Measurements from ENCODE around the gene SLC38A11. TPM values are rescaled to one million over a fixed set of nuclear protein-coding genes. Genes with fewer than 3 reads are reported as not detected.

Gene SLC38A11
- total RNA-seq, 1 experiment from 2014 or later = 0.46 TPM

- TF ChIP-seq POLR2AphosphoS5 (IDR thresholded peaks at IDR 0.05; ENCODE audit: low read depth, low read length) = no peak
- no peak for TF ChIP-seq TCF7L2 (IDR thresholded peaks at IDR 0.05; ENCODE audit: low read depth, low read length)
- no peak for TF ChIP-seq CTCF (IDR thresholded peaks at IDR 0.05)
- no peak for TF ChIP-seq REST (IDR thresholded peaks at IDR 0.05; ENCODE audit: insufficient read depth in 1 of 2, low read depth in 2 of 2, low read length in 1 of 2)
- no peak for TF ChIP-seq SIN3A (IDR thresholded peaks at IDR 0.05; ENCODE audit: borderline replicate concordance, insufficient read depth, low read depth, low read length)
- CTCF ChIA-PET = no interaction called here
- no peak overlapping the region for H3K27ac ChIP-seq (ENCODE audit: low read length)
- H3K9me3 ChIP-seq (ENCODE audit: control insufficient read depth, insufficient read depth, low read depth, low read length) = no peaks in the 10 kb centered on the region
- in situ Hi-C loops (cut with HindIII; ENCODE audit: low pct_unique_long_range_greater_than_20kb, low sequenced_read_pairs) (no loop called here), intact Hi-C loops (cut with micrococcal nuclease; ENCODE audit: unreplicated experiment) (no loop called here)
- no peaks in the 10 kb centered on the region for H3K36me3 ChIP-seq (ENCODE audit: control insufficient read depth, insufficient read depth, low read length)
- H3K27me3 ChIP-seq (ENCODE audit: control insufficient read depth, insufficient read depth, low read length) = no peaks in the 10 kb centered on the region
- no peaks in the 10 kb centered on the region for H3K4me1 ChIP-seq (ENCODE audit: control insufficient read depth, insufficient read depth, low read length)
- BruUV-seq (replicated peaks) = no TSS peak
- ATAC-seq (no peak), DNase-seq (ENCODE audit: low read depth, low spot score) (no peak)
- POLR2A ChIA-PET = no interaction called here
- no peak overlapping the region for H3K4me3 ChIP-seq (ENCODE audit: low read depth in 2 of 2, low read length in 2 of 2)
These were observed 73.8 kb downstream of the SLC38A11 start for GRCh38 chr2:164881524-164881923.

DNA sequence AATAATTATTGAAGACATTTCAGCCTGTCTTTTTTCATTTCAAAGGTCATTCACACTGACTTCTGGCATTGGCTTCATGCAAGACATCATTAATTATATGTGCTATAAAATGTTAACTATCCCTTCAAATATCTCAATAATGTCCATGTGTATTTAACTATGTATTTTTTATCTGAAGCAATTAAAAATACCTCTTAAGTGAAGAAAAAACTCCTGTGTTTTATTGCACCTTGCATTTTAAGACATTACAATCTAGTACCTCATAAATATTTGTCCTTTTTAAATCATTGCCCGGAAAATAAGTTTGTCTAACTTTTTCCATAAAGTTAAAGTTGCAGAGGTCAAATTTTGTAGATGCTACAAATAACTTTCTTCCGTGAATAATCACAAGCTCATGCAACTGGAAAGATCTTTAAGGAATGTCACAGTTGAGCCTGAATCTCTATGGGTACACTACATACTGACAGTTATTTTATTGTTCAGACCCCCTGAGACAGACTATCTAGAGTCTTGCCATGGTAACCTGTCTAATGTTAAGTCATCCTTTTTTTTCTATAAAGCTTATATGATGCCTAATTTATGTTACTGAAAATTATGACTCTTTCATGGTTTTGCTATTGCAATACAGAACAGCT, 75.3 kb downstream of the SLC38A11 start:
- intact Hi-C loops (cut with micrococcal nuclease; ENCODE audit: unreplicated experiment) = no loop called here
- H3K27ac ChIP-seq (ENCODE audit: low read length) = no peak overlapping the region
- DNase-seq (ENCODE audit: low read depth, low spot score) (no peak), ATAC-seq (no peak)
- CTCF ChIA-PET = no interaction called here
- TF ChIP-seq POLR2AphosphoS5 (IDR thresholded peaks at IDR 0.05; ENCODE audit: low read depth, low read length) (no peak), TCF7L2 (IDR thresholded peaks at IDR 0.05; ENCODE audit: low read depth, low read length) (0 out of 2 replicates have a peak, but pooled peaks have one; percentile 33)
- H3K4me1 ChIP-seq (ENCODE audit: control insufficient read depth, insufficient read depth, low read length) = no peaks in the 10 kb centered on the region
- no peaks in the 10 kb centered on the region for H3K27me3 ChIP-seq (ENCODE audit: control insufficient read depth, insufficient read depth, low read length)
- POLR2A ChIA-PET = no interaction called here
- H3K4me3 ChIP-seq (ENCODE audit: low read depth in 2 of 2, low read length in 2 of 2) = no peak overlapping the region
- H3K9me3 ChIP-seq (ENCODE audit: control insufficient read depth, insufficient read depth, low read depth, low read length) = no peaks in the 10 kb centered on the region
- in situ Hi-C loops (cut with HindIII; ENCODE audit: low pct_unique_long_range_greater_than_20kb, low sequenced_read_pairs) = no loop called here
- no peaks in the 10 kb centered on the region for H3K36me3 ChIP-seq (ENCODE audit: control insufficient read depth, insufficient read depth, low read length)
- no TSS peak for BruUV-seq (replicated peaks)

DNA sequence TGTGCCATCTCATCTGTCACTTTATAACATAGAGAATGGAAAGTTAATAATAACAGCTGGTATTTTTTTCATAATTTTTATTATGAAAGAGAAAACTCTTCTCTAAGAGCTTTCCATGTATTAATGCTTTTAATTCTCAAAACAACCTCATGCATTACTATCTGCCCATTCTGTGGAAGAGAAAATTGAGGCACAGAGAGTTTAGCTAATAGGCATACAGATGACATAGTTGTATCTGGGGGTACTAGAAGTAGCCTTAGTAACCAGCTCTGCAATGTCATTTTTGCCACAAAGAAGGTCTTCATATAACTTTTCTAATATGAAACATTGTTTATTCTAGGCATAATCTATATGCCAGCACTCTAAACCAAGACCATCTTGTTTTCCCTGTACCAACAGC, 77.4 kb downstream of the SLC38A11 start:
- TF ChIP-seq SIN3A (IDR thresholded peaks at IDR 0.05; ENCODE audit: borderline replicate concordance, insufficient read depth, low read depth, low read length) (no peak), POLR2AphosphoS5 (IDR thresholded peaks at IDR 0.05; ENCODE audit: low read depth, low read length) (no peak), TCF7L2 (IDR thresholded peaks at IDR 0.05; ENCODE audit: low read depth, low read length) (no peak), CTCF (IDR thresholded peaks at IDR 0.05) (no peak)
- intact Hi-C loops (cut with micrococcal nuclease; ENCODE audit: unreplicated experiment) (no loop called here), in situ Hi-C loops (cut with HindIII; ENCODE audit: low pct_unique_long_range_greater_than_20kb, low sequenced_read_pairs) (no loop called here)
- Histone ChIP-seq H3K36me3 (ENCODE audit: control insufficient read depth, insufficient read depth, low read length) (no peaks in the 10 kb centered on the region), H3K4me3 (ENCODE audit: low read depth in 2 of 2, low read length in 2 of 2) (no peak overlapping the region), H3K27me3 (ENCODE audit: control insufficient read depth, insufficient read depth, low read length) (no peaks in the 10 kb centered on the region), H3K27ac (ENCODE audit: low read length) (no peak overlapping the region), H3K9me3 (ENCODE audit: control insufficient read depth, insufficient read depth, low read depth, low read length) (no peaks in the 10 kb centered on the region), H3K4me1 (ENCODE audit: control insufficient read depth, insufficient read depth, low read length) (no peaks in the 10 kb centered on the region)
- DNase-seq (ENCODE audit: low read depth, low spot score) = no peak
- BruUV-seq (replicated peaks) = no TSS peak
- ChIA-PET CTCF (no interaction called here), POLR2A (no interaction called here)
- ATAC-seq = no peak
